Nephron progenitor cell (in vitro differentiated cells): Measurements from ENCODE around the gene POLR3B.

Experiments used
- DNase-seq: peaks from one replicate; pipeline ENCODE4 v3.0.0; 2021
- H3K27ac Mint-ChIP-seq: 2 replicates; pipeline ENCODE4 v1.8.0; 2021; ENCODE audit warnings: mild to moderate bottlenecking, moderate library complexity, mixed read lengths
- H3K27me3 Mint-ChIP-seq: 2 replicates; pipeline ENCODE4 v1.8.0; 2021; ENCODE audit warnings: mild to moderate bottlenecking, low read depth, mixed read lengths; ENCODE audit not compliant: poor library complexity
- H3K36me3 Mint-ChIP-seq: 2 replicates; pipeline ENCODE4 v1.8.0; 2021; ENCODE audit warnings: low read depth, mixed read lengths
- H3K4me1 Mint-ChIP-seq: 2 replicates; pipeline ENCODE4 v1.8.0; 2021; ENCODE audit warnings: mixed read lengths
- H3K4me3 Mint-ChIP-seq: 2 replicates; pipeline ENCODE4 v1.8.0; 2021; ENCODE audit warnings: mild to moderate bottlenecking, moderate library complexity, mixed read lengths
- H3K9me3 Mint-ChIP-seq: 2 replicates; pipeline ENCODE4 v1.8.0; 2021; ENCODE audit warnings: mild to moderate bottlenecking, moderate library complexity, mixed read lengths
- TF ChIP-seq, protein P1 (sequence below): fragments of 200-600 bp; sonication (generic); IDR thresholded peaks from 2 replicates; pipeline ENCODE4 v1.5.0; 2021; ENCODE audit warnings: antibody characterized with exemption

The POLR3B gene

GRCh38 chr12:106357549-106358395 lies at the start of gene POLR3B:
POLR3B (plus strand) TSS chr12:106357748; CDS start chr12:106357880, 132 bp downstream.
- Mint-ChIP-seq H3K36me3 (no peaks in the 10 kb centered on the region), H3K9me3 (no peaks in the 10 kb centered on the region), H3K27ac (peak within 1 kb of the TSS; percentile 93), H3K4me1 (peaks cover 20% of the 10 kb centered on the region), H3K27me3 (no peaks in the 10 kb centered on the region), H3K4me3 (peak within 1 kb of the TSS; percentile 86)
- TF ChIP-seq, protein P1, sequence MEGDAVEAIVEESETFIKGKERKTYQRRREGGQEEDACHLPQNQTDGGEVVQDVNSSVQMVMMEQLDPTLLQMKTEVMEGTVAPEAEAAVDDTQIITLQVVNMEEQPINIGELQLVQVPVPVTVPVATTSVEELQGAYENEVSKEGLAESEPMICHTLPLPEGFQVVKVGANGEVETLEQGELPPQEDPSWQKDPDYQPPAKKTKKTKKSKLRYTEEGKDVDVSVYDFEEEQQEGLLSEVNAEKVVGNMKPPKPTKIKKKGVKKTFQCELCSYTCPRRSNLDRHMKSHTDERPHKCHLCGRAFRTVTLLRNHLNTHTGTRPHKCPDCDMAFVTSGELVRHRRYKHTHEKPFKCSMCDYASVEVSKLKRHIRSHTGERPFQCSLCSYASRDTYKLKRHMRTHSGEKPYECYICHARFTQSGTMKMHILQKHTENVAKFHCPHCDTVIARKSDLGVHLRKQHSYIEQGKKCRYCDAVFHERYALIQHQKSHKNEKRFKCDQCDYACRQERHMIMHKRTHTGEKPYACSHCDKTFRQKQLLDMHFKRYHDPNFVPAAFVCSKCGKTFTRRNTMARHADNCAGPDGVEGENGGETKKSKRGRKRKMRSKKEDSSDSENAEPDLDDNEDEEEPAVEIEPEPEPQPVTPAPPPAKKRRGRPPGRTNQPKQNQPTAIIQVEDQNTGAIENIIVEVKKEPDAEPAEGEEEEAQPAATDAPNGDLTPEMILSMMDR, result peak; percentile 83
- DNase-seq, result peak; percentile 93

DNA sequence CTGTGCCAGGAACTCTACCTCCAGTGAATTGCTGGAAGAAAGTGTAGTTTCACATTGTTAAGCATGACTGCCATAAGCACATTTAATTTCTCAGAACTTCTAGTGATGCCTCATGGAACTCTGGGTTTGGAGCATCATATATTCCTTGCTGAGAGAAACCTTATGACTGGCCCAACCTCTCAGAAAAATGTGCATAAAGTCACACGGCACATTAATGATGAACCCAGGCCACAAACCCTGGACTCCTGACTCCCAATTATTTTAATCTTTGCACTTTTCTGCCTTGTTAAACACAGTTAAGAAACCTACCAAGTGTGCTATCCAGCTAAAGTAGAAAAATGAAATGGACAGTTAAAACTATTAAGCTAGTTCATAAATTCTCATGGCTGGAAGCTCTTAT lies 49.4 kb upstream of the POLR3B start:
- H3K27ac Mint-ChIP-seq, result no peak overlapping the region
- peaks cover 13% of the 10 kb centered on the region for H3K27me3 Mint-ChIP-seq
- TF ChIP-seq, protein P1, result no peak
- DNase-seq, result no peak
- no peak overlapping the region for H3K4me3 Mint-ChIP-seq
- peaks cover 61% of the 10 kb centered on the region for H3K4me1 Mint-ChIP-seq
- H3K9me3 Mint-ChIP-seq, result no peaks in the 10 kb centered on the region
- H3K36me3 Mint-ChIP-seq, result no peaks in the 10 kb centered on the region

DNA sequence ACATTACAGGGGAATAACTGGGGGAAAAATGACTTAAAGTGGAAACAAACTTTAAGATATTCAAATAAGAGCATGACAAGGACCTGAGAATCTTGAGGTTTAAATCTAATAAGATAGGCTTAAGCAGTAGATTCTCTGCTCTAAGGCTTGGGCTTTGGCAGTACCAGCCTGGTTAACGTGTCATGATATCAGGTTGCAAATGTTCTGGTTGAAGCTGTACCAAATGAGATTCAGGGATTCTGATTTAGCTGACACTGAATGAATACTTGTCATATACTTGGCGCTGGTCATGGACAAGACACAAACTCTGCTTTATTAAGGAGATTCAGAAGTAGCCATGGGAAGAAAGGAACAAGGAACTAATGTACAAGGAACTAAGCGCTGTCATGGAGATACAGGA lies 48.9 kb upstream of the POLR3B start:
- TF ChIP-seq, protein P1, result no peak
- Mint-ChIP-seq H3K9me3 (no peaks in the 10 kb centered on the region), H3K27me3 (peaks cover 13% of the 10 kb centered on the region), H3K36me3 (no peaks in the 10 kb centered on the region), H3K4me3 (no peak overlapping the region), H3K4me1 (peaks cover 56% of the 10 kb centered on the region), H3K27ac (no peak overlapping the region)
- no peak for DNase-seq

- peaks cover 9% of the 10 kb centered on the region for H3K27me3 Mint-ChIP-seq
- no peak for DNase-seq
- no peak overlapping the region for H3K4me3 Mint-ChIP-seq
- peaks cover 43% of the 10 kb centered on the region for H3K4me1 Mint-ChIP-seq
- peaks cover 7% of the 10 kb centered on the region for H3K36me3 Mint-ChIP-seq
- TF ChIP-seq, protein P1, result no peak
- H3K9me3 Mint-ChIP-seq, result no peaks in the 10 kb centered on the region
- no peak overlapping the region for H3K27ac Mint-ChIP-seq
These were observed 47.7 kb upstream of the POLR3B start for GRCh38 chr12:106309671-106310505.

DNA sequence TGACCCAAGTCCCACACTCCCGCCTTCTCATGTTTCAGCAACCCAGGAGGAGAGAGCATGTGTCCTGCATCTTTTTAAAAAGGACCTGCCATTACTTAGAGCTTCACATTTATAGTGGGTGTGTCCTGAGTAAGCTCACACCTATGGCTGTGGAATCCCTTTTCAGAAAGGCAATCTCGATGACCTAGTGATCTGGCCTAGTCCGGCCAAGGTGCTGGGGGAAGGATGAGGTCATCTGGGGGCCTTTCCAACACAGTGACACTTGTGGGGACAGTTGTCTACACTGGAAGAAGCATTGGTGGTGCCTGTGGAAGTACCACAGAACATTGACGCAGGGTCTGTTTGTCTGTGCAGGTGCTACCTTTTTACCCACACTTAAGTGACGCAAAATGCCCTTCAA lies 46.9 kb upstream of the POLR3B start:
- peaks cover 15% of the 10 kb centered on the region for H3K36me3 Mint-ChIP-seq

More for the DNA sequence above, 46.9 kb upstream of the POLR3B start:
- H3K27me3 Mint-ChIP-seq, result peaks cover 3% of the 10 kb centered on the region
- no peak overlapping the region for H3K4me3 Mint-ChIP-seq
- DNase-seq, result no peak
- H3K27ac Mint-ChIP-seq, result peak overlapping the region; percentile 2
- TF ChIP-seq, protein P1, result no peak
- peaks cover 39% of the 10 kb centered on the region for H3K4me1 Mint-ChIP-seq
- no peaks in the 10 kb centered on the region for H3K9me3 Mint-ChIP-seq
